Natural killer cell (primary cell): ENCODE data around the gene SPARCL1. TPM values are rescaled to one million over a fixed set of nuclear protein-coding genes. Genes with fewer than 3 reads are reported as not detected.
"Not testable (repeated sequence)": the region's sequence is repeated elsewhere in the genome, so short reads cannot be mapped to it uniquely, and the experiment has no call there.

ENCODE experiments used
- ATAC-seq, 3 donors: fragments of 150-1000 bp in 2 of 3; fragments of 200-7000 bp in 1 of 3; cut with Tn5 transposase; 1 replicate in 1 of 3; 2 replicates in 2 of 3; pipeline ENCODE4 v1.10.0; 2021; ENCODE audit warnings: mild to moderate bottlenecking in 2 of 3, moderate library complexity in 2 of 3
- DNase-seq, 2 donors: peaks; one replicate each; pipeline versions ENCODE4 v3.0.0 to v3.0.0-alpha.2; 2013 to 2021; ENCODE audit warnings: mixed read lengths in 1 of 2
- H3K27ac ChIP-seq: one replicate; pipeline ENCODE4 v1.5.1; 2013; ENCODE audit warnings: mild to moderate bottlenecking, low read length
- H3K27me3 ChIP-seq: one replicate; pipeline ENCODE4 v1.6.1; 2013; ENCODE audit warnings: low read length; ENCODE audit not compliant: control insufficient read depth, insufficient read depth
- H3K36me3 ChIP-seq: one replicate; pipeline ENCODE4 v1.6.1; 2013; ENCODE audit warnings: low read length; ENCODE audit not compliant: control insufficient read depth, insufficient read depth
- H3K4me1 ChIP-seq: one replicate; pipeline ENCODE4 v1.6.1; 2013; ENCODE audit warnings: low read length; ENCODE audit not compliant: control insufficient read depth, insufficient read depth
- H3K4me3 ChIP-seq: one replicate; pipeline ENCODE4 v1.5.1; 2013; ENCODE audit warnings: low read length
- H3K9me3 ChIP-seq: one replicate; pipeline ENCODE4 v1.6.1; 2013; ENCODE audit warnings: low read length; ENCODE audit not compliant: control insufficient read depth, insufficient read depth
- H3K27ac Mint-ChIP-seq, 2 donors: one replicate each; pipeline ENCODE4 v1.8.0; 2022; ENCODE audit warnings: mild to moderate bottlenecking in 2 of 2, mixed read lengths in 2 of 2, moderate library complexity in 1 of 2
- H3K27me3 Mint-ChIP-seq, 2 donors: one replicate each; pipeline ENCODE4 v1.8.0; 2022; ENCODE audit warnings: low read depth in 2 of 2, mixed read lengths in 2 of 2
- H3K36me3 Mint-ChIP-seq: one replicate; pipeline ENCODE4 v1.8.0; 2022; ENCODE audit warnings: mixed read lengths
- H3K4me1 Mint-ChIP-seq, 2 donors: one replicate each; pipeline ENCODE4 v1.8.0; 2022; ENCODE audit warnings: mixed read lengths in 2 of 2
- H3K4me3 Mint-ChIP-seq: one replicate; pipeline ENCODE4 v1.8.0; 2022; ENCODE audit warnings: mild to moderate bottlenecking, moderate library complexity, mixed read lengths
- H3K9me3 Mint-ChIP-seq, 2 donors: one replicate each; pipeline ENCODE4 v1.8.0; 2022; ENCODE audit warnings: mixed read lengths in 2 of 2
- CTCF ChIP-seq: fragments of 200-600 bp; IDR thresholded peaks from one replicate; pipeline ENCODE4 v1.8.0; 2022; ENCODE audit warnings: antibody characterized with exemption
- WGBS: methylation state at CpG from one replicate; pipeline ENCODE4 v1.1.7; 2013; ENCODE audit warnings: missing lambda C conversion rate; ENCODE audit not compliant: insufficient coverage; 5-methylcytosine and 5-hydroxymethylcytosine counted together
- intact Hi-C: fragments of 100-400 bp; cut with micrococcal nuclease; formaldehyde crosslinking; loops from one replicate; pipeline ENCODE4 v1.14.2; 2022
- total RNA-seq, 4 donors: library from RNA; stranded (reverse); fragments of 120-200 nt in 1 of 4; gene quantifications; one replicate each; pipeline versions ENCODE4 v1.2.3 to v1.2.4, GENCODE V29; 2013 to 2022

Gene SPARCL1
- not detected for total RNA-seq
- total RNA-seq (2013): not detected

- H3K36me3 ChIP-seq: no peaks in the 10 kb centered on the region
- peaks cover 4% of the 10 kb centered on the region for H3K36me3 Mint-ChIP-seq
- intact Hi-C loops: no loop called here
Observed at GRCh38 chr4:87529187-87529586, at the start of gene SPARCL1. Gene SPARCL1 (minus strand): TSS chr4:87529376. CDS start chr4:87499574, 29,802 bp downstream.

GRCh38 chr4:87575983-87576382, 46.8 kb upstream of the SPARCL1 start:
- H3K9me3 ChIP-seq: no peaks in the 10 kb centered on the region
- no peaks in the 10 kb centered on the region for H3K4me1 ChIP-seq
- no peak overlapping the region for H3K27ac ChIP-seq
- no peak for ATAC-seq
- H3K36me3 Mint-ChIP-seq: no peaks in the 10 kb centered on the region
- peaks cover 2 to 6% of the 10 kb centered on the region in 2 donors for H3K27me3 Mint-ChIP-seq
- H3K36me3 ChIP-seq: no peaks in the 10 kb centered on the region
- no peaks in the 10 kb centered on the region for H3K27me3 ChIP-seq
- no peak overlapping the region for H3K4me3 ChIP-seq
- DNase-seq: no peak
- H3K4me3 Mint-ChIP-seq: no peak overlapping the region
- no peaks in the 10 kb centered on the region for H3K9me3 Mint-ChIP-seq
- TF ChIP-seq CTCF: no peak
- H3K27ac Mint-ChIP-seq: no peak overlapping the region
- intact Hi-C loops: no loop called here
- no peaks in the 10 kb centered on the region for H3K4me1 Mint-ChIP-seq

More at GRCh38 chr4:87529187-87529586, at the start of gene SPARCL1:
- Mint-ChIP-seq H3K27ac (no peak within 1 kb of the TSS), H3K4me1 (no peaks in the 10 kb centered on the region), H3K27me3 (no peaks in the 10 kb centered on the region), H3K9me3 (peaks cover 0 to 4% of the 10 kb centered on the region in 2 donors), H3K4me3 (no peak within 1 kb of the TSS)
- DNase-seq (no peak), ATAC-seq (no peak)
- 81% methylated on average over 4 of the region's 4 CpGs for WGBS
- Histone ChIP-seq H3K27me3 (no peaks in the 10 kb centered on the region), H3K4me1 (no peaks in the 10 kb centered on the region), H3K27ac (no peak within 1 kb of the TSS), H3K4me3 (no peak within 1 kb of the TSS), H3K9me3 (peaks cover 8% of the 10 kb centered on the region)
- TF ChIP-seq CTCF: no peak

- Mint-ChIP-seq H3K27ac (no peak overlapping the region), H3K4me3 (no peak overlapping the region), H3K4me1 (no peaks in the 10 kb centered on the region), H3K9me3 (no peaks in the 10 kb centered on the region), H3K27me3 (peaks cover 2 to 6% of the 10 kb centered on the region in 2 donors), H3K36me3 (no peaks in the 10 kb centered on the region)
- H3K4me3 ChIP-seq: no peak overlapping the region
- DNase-seq (no peak), ATAC-seq (no peak)
- no peaks in the 10 kb centered on the region for H3K36me3 ChIP-seq
- intact Hi-C loops: no loop called here
- no peaks in the 10 kb centered on the region for H3K27me3 ChIP-seq
- H3K27ac ChIP-seq: no peak overlapping the region
- WGBS: 75% methylated on average over 1 of the region's 1 CpG
- no peak for TF ChIP-seq CTCF
- no peaks in the 10 kb centered on the region for H3K4me1 ChIP-seq
- no peaks in the 10 kb centered on the region for H3K9me3 ChIP-seq
Observed at GRCh38 chr4:87575408-87575807, 46.2 kb upstream of the SPARCL1 start.

- Histone ChIP-seq H3K27me3 (no peaks in the 10 kb centered on the region), H3K36me3 (no peaks in the 10 kb centered on the region), H3K27ac (no peak overlapping the region), H3K9me3 (no peaks in the 10 kb centered on the region), H3K4me1 (no peaks in the 10 kb centered on the region), H3K4me3 (no peak overlapping the region)
- no peak overlapping the region for H3K27ac Mint-ChIP-seq
- no peaks in the 10 kb centered on the region for H3K36me3 Mint-ChIP-seq
- DNase-seq: no peak
- WGBS: 100% methylated on average over 1 of the region's 3 CpGs
- intact Hi-C loops: no loop called here
- no peak overlapping the region for H3K4me3 Mint-ChIP-seq
- no peak for TF ChIP-seq CTCF
- no peak for ATAC-seq
- peaks cover 2 to 6% of the 10 kb centered on the region in 2 donors for H3K27me3 Mint-ChIP-seq
- H3K9me3 Mint-ChIP-seq: no peaks in the 10 kb centered on the region
- no peaks in the 10 kb centered on the region for H3K4me1 Mint-ChIP-seq
Observed at GRCh38 chr4:87574996-87575395, 45.8 kb upstream of the SPARCL1 start.

- H3K9me3 ChIP-seq, H3K9me3 Mint-ChIP-seq, H3K27me3 Mint-ChIP-seq, H3K27ac ChIP-seq, H3K4me3 Mint-ChIP-seq, H3K4me1 Mint-ChIP-seq, ATAC-seq, intact Hi-C loops, H3K4me1 ChIP-seq, H3K36me3 Mint-ChIP-seq, H3K27ac Mint-ChIP-seq, H3K4me3 ChIP-seq, H3K36me3 ChIP-seq, DNase-seq, H3K27me3 ChIP-seq: not testable (repeated sequence)
Observed at GRCh38 chr4:87574376-87574775, 45.2 kb upstream of the SPARCL1 start.
